Measurements from ENCODE around the gene VAT1. TPM values are rescaled to one million over a fixed set of nuclear protein-coding genes. Genes with fewer than 3 reads are reported as not detected.

VAT1 gene
- polyA plus RNA-seq, 1 of the 3 experiments (the other 2 are of a cell fraction), result 170 TPM

DNA sequence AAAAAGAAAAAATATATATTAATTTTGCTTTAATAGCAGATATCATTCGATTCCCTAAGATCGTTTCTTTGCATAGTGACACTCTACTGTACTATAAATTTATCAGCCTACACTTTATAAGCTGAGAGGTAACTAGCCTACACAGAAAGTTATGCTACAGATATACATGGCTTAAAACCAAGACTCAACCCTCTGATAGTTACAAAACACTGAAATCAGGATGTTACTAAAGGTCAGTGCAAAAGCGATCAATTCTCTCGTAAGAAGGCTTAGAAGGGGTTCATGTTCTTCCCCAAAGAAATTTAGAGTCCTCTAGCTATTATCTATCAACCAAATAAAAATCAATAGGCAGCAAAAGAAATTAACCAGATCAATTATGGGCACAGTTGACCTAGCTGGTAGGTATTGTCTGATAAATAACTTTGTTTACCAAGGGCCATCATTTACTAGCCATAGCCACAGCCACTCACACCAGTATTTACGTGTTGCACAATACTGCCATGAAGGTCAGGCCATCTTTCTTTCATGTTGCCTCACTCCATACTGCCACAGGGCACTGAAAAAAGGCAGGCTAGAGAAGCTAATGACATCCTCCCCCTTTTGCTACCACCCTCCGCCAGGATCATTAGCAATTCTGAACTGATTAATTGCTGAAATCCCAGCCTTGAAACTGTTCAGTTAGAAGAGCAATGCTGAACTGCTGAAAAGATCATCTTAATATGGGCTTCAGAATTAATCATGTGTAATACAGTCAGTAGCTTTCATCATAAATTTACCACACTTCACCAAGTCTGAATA is 46.6 kb upstream of the VAT1 start:
- H3K27me3 ChIP-seq (ENCODE audit: insufficient read depth), result no peaks in the 10 kb centered on the region
- CTCF ChIA-PET, result interaction anchor here (0.7 to 1.7 kb wide), 3 partner anchors 21 to 46 kb away, joined by 3 to 4 read pairs (median 3); no protein-coding TSS in a partner anchor

More for the DNA sequence above, 46.6 kb upstream of the VAT1 start:
- TF ChIP-seq NRF1 (IDR thresholded peaks at IDR 0.05; ENCODE audit: low read depth, low read length) (no peak), PBX3 (IDR thresholded peaks at IDR 0.05) (no peak), TAF1 (IDR thresholded peaks at IDR 0.05; ENCODE audit: borderline replicate concordance, low read depth, low read length) (no peak), POLR2AphosphoS5 (IDR thresholded peaks at IDR 0.05; ENCODE audit: low read depth, low read length) (no peak), FOXJ3 (CRISPR knock-in tag; IDR thresholded peaks at IDR 0.05) (no peak), ELF1 (IDR thresholded peaks at IDR 0.05) (no peak), YY1 (IDR thresholded peaks at IDR 0.05; ENCODE audit: low read depth) (no peak), SIN3A (IDR thresholded peaks at IDR 0.05; ENCODE audit: borderline replicate concordance, low read depth, low read length) (no peak), GATA2 (CRISPR knock-in tag; IDR thresholded peaks at IDR 0.05) (no peak), SMC3 (IDR thresholded peaks at IDR 0.05; ENCODE audit: low read depth, low read length) (no peak), IRF3 (IDR thresholded peaks at IDR 0.05; ENCODE audit: low read depth, low read length) (no peak), MEF2A (IDR thresholded peaks at IDR 0.05; ENCODE audit: borderline replicate concordance, low read depth) (no peak), RXRA (IDR thresholded peaks at IDR 0.05; ENCODE audit: borderline replicate concordance, low read depth) (no peak)
- TF ChIP-seq, protein P1, sequence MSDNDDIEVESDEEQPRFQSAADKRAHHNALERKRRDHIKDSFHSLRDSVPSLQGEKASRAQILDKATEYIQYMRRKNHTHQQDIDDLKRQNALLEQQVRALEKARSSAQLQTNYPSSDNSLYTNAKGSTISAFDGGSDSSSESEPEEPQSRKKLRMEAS (IDR thresholded peaks at IDR 0.05; ENCODE audit: low read depth), result no peak
- TF ChIP-seq, protein P2, sequence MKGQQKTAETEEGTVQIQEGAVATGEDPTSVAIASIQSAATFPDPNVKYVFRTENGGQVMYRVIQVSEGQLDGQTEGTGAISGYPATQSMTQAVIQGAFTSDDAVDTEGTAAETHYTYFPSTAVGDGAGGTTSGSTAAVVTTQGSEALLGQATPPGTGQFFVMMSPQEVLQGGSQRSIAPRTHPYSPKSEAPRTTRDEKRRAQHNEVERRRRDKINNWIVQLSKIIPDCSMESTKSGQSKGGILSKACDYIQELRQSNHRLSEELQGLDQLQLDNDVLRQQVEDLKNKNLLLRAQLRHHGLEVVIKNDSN (IDR thresholded peaks at IDR 0.05; ENCODE audit: borderline replicate concordance, low read depth), result no peak
- H3F3A ChIP-seq (replicated peaks; ENCODE audit: insufficient read depth), result no peaks in the 10 kb centered on the region
- no peak overlapping the region for H3K4me3 ChIP-seq (ENCODE audit: low read depth in 2 of 2, low read length in 1 of 2)
- 97% methylated on average over 6 of the region's 6 CpGs for WGBS (ENCODE audit: low lambda C conversion rate)
- no peaks in the 10 kb centered on the region for H3K4me1 ChIP-seq (ENCODE audit: control insufficient read depth in 1 of 2, insufficient read depth in 2 of 2, low read depth in 1 of 2, low read length in 1 of 2)
- no peaks in the 10 kb centered on the region for H4K20me1 ChIP-seq (ENCODE audit: insufficient read depth)
- H3K4me2 ChIP-seq, result no peak overlapping the region
- H3K9ac ChIP-seq, result no peak overlapping the region
- no peaks in the 10 kb centered on the region for H3K9me3 ChIP-seq
- POLR2A ChIA-PET, result no interaction called here
- H3K27ac ChIP-seq (ENCODE audit: low read depth in 2 of 2, low read length in 1 of 2), result no peak overlapping the region
- no peak overlapping the region for H2AFZ ChIP-seq (ENCODE audit: low read depth)
- peaks cover under 1 to 8% of the 10 kb centered on the region in 2 experiments for H3K36me3 ChIP-seq (replicated peaks in 1 of 2; ENCODE audit: control insufficient read depth in 1 of 2, insufficient read depth in 2 of 2, low read length in 1 of 2)
- no peak for DNase-seq
- H3K79me2 ChIP-seq (ENCODE audit: insufficient read depth), result no peaks in the 10 kb centered on the region
- H3K9me2 ChIP-seq, result no peaks in the 10 kb centered on the region

Measured in SK-N-SH (cell line).